OCI-LY1 (cell line): ENCODE results near the gene CAMK2D.

Experiments
- H2AFZ ChIP-seq: fragments of 200-600 bp; sonication (generic), shearing (Covaris generic); 2 replicates; pipeline ENCODE4 v1.6.0; 2014; ENCODE audit warnings: antibody characterized with exemption, mild to moderate bottlenecking, low read length
- H3F3A ChIP-seq: fragments of 200-600 bp; sonication (generic), shearing (Covaris generic); 2 replicates; pipeline ENCODE4 v1.6.0; 2014; ENCODE audit warnings: mild to moderate bottlenecking, antibody characterized with exemption, low read length, moderate library complexity; ENCODE audit not compliant: insufficient read depth
- H3K27ac ChIP-seq: fragments of 200-600 bp; sonication (generic); 2 replicates; pipeline ENCODE4 v1.5.1; 2014; ENCODE audit warnings: low read length, mixed run types, mild to moderate bottlenecking, low read depth; ENCODE audit not compliant: poor library complexity, severe bottlenecking
- H3K27me3 ChIP-seq: fragments of 200-600 bp; sonication (generic); 2 replicates; pipeline ENCODE4 v1.6.0; 2014; ENCODE audit warnings: antibody characterized with exemption, mild to moderate bottlenecking, low read length, moderate library complexity; ENCODE audit not compliant: insufficient read depth
- H3K36me3 ChIP-seq: fragments of 200-600 bp; sonication (generic); 2 replicates; pipeline ENCODE4 v1.6.1; 2014; ENCODE audit warnings: mild to moderate bottlenecking, antibody characterized with exemption, low read length, moderate library complexity, mixed read lengths; ENCODE audit not compliant: insufficient read depth
- H3K4me1 ChIP-seq: fragments of 200-600 bp; sonication (generic); 2 replicates; pipeline ENCODE4 v1.5.1; 2014; ENCODE audit warnings: mild to moderate bottlenecking, low read length, moderate library complexity; ENCODE audit not compliant: insufficient read depth, severe bottlenecking
- H3K4me2 ChIP-seq: fragments of 200-600 bp; sonication (generic), shearing (Covaris generic); 2 replicates; pipeline ENCODE4 v1.6.1; 2014; ENCODE audit warnings: low read length
- H3K4me3 ChIP-seq: fragments of 200-600 bp; sonication (generic); 2 replicates; pipeline ENCODE4 v1.5.1; 2014; ENCODE audit warnings: low read length, low read depth, mild to moderate bottlenecking, mixed read lengths; ENCODE audit not compliant: poor library complexity, severe bottlenecking
- H3K79me2 ChIP-seq: fragments of 200-600 bp; shearing (Covaris generic); 2 replicates; pipeline ENCODE4 v1.6.1; 2016; ENCODE audit warnings: mixed run types, low read length, mixed read lengths; ENCODE audit not compliant: insufficient read depth
- H3K9ac ChIP-seq: fragments of 200-600 bp; sonication (generic), shearing (Covaris generic); 2 replicates; pipeline ENCODE4 v1.6.1; 2014; ENCODE audit warnings: mild to moderate bottlenecking, low read length, mixed read lengths
- H3K9me2 ChIP-seq: fragments of 200-600 bp; sonication (generic), shearing (Covaris generic); 2 replicates; pipeline ENCODE4 v1.6.1; 2014; ENCODE audit warnings: low read depth, mild to moderate bottlenecking, low read length, mixed read lengths
- H3K9me3 ChIP-seq: fragments of 200-600 bp; shearing (Covaris generic); 2 replicates; pipeline ENCODE4 v1.6.1; 2014; ENCODE audit warnings: low read length, mixed read lengths
- H4K20me1 ChIP-seq: fragments of 200-600 bp; sonication (generic), shearing (Covaris generic); 2 replicates; pipeline ENCODE4 v1.6.0; 2016; ENCODE audit warnings: mild to moderate bottlenecking, low read length; ENCODE audit not compliant: insufficient read depth
- CTCF ChIP-seq: fragments of 200-600 bp; sonication (generic), shearing (Covaris generic); IDR thresholded peaks from 2 replicates; pipeline ENCODE4 v1.5.1; 2017; ENCODE audit warnings: mild to moderate bottlenecking, antibody characterized with exemption, low read length, moderate library complexity, mixed read lengths
- EZH2 ChIP-seq: fragments of 200-600 bp; sonication (generic), shearing (Covaris generic); IDR thresholded peaks from 2 replicates; pipeline ENCODE4 v1.8.0; 2017; ENCODE audit warnings: borderline replicate concordance, mixed run types, mild to moderate bottlenecking, antibody characterized with exemption, low read length, moderate library complexity, mixed read lengths

The CAMK2D gene

DNA sequence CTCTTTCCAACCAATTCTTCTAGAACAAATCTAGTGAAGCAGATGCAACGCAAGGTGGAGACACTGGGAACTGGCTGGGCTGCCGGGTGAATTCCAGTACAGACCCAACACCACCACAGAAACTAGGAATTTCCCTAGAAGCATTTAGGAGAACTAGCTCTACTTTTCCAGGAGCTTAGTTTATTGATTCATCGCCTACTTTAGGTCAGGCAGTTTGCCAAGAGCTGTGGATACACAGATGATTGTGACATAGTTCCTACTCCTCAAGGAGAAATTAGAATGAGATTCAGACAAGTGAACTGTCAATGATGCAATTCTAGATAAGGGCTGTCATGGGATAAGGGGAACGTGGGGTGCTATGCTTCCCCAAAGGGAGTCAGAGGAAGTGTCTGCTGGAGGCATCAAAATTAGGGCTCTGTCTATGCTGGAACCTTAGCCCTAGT, 350.0 kb downstream of the CAMK2D start:
- no peaks in the 10 kb centered on the region for H3K4me1 ChIP-seq
- H3K36me3 ChIP-seq = no peaks in the 10 kb centered on the region
- H3K27me3 ChIP-seq = no peaks in the 10 kb centered on the region
- no peak overlapping the region for H3K4me3 ChIP-seq
- no peaks in the 10 kb centered on the region for H3F3A ChIP-seq
- H2AFZ ChIP-seq = no peak overlapping the region
- no peaks in the 10 kb centered on the region for H3K9me2 ChIP-seq
- no peak overlapping the region for H3K4me2 ChIP-seq
- H4K20me1 ChIP-seq = no peaks in the 10 kb centered on the region
- no peak overlapping the region for H3K27ac ChIP-seq
- H3K9ac ChIP-seq = no peak overlapping the region
- no peaks in the 10 kb centered on the region for H3K9me3 ChIP-seq
- TF ChIP-seq EZH2 = no peak
- no peak for TF ChIP-seq CTCF
- H3K79me2 ChIP-seq = no peaks in the 10 kb centered on the region

DNA sequence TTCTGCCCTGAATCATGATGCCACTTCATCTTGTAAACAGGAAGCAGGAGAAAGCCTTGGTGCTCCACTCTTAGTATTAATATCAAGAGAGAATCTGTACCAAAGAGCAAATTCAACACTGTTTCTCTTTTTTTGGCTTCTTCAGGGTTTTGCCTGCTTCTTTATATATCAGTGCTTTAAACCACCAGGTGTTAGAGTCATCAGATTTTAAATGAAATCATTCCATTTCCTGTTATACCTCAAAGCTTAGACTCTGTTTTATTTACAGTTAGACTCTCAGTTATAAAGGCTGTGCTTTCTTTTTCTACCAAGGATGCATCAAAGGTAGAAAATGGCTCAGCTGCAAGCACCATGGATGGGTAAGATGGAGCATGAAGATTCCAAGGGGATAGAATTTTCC, 350.9 kb downstream of the CAMK2D start:
- Histone ChIP-seq H2AFZ (no peak overlapping the region), H3K9ac (no peak overlapping the region), H3K36me3 (no peaks in the 10 kb centered on the region), H3K9me2 (no peaks in the 10 kb centered on the region), H4K20me1 (no peaks in the 10 kb centered on the region), H3K27me3 (no peaks in the 10 kb centered on the region), H3K4me1 (no peaks in the 10 kb centered on the region), H3K9me3 (no peaks in the 10 kb centered on the region), H3K27ac (no peak overlapping the region), H3K4me2 (no peak overlapping the region), H3F3A (no peaks in the 10 kb centered on the region), H3K79me2 (no peaks in the 10 kb centered on the region), H3K4me3 (no peak overlapping the region)
- no peak for TF ChIP-seq CTCF
- no peak for TF ChIP-seq EZH2

DNA sequence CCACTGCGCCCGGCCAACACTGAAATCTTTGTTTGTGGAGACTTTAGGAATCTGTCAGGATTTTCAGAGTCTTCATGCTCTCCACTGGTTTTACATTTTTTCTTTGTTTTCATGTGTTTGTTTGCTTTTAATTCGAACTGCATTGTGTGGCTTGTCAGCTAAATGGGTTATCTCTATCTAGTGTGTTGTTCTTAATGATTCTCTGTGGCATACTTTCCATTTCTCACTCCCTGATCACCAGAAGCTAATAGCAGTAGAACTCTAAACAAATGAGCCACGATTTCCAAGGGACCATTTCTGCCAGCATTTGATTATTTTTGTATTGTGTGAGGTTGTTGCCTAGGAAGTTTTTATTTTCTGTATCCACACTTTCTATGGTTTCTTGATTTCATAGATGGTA, 352.4 kb downstream of the CAMK2D start:
- H3K4me3 ChIP-seq = no peak overlapping the region
- no peak overlapping the region for H2AFZ ChIP-seq
- H3K9me2 ChIP-seq = no peaks in the 10 kb centered on the region
- no peaks in the 10 kb centered on the region for H3K9me3 ChIP-seq
- H3K9ac ChIP-seq = no peak overlapping the region
- no peaks in the 10 kb centered on the region for H3K79me2 ChIP-seq
- no peaks in the 10 kb centered on the region for H3K27me3 ChIP-seq
- TF ChIP-seq EZH2 = no peak
- H3K4me1 ChIP-seq = no peaks in the 10 kb centered on the region
- H4K20me1 ChIP-seq = no peaks in the 10 kb centered on the region
- no peak overlapping the region for H3K27ac ChIP-seq
- H3F3A ChIP-seq = no peaks in the 10 kb centered on the region
- no peak overlapping the region for H3K4me2 ChIP-seq
- no peaks in the 10 kb centered on the region for H3K36me3 ChIP-seq

- no peak overlapping the region for H3K4me2 ChIP-seq
- no peaks in the 10 kb centered on the region for H3F3A ChIP-seq
- H3K79me2 ChIP-seq = no peaks in the 10 kb centered on the region
- H3K27ac ChIP-seq = no peak overlapping the region
- TF ChIP-seq EZH2 = no peak
- TF ChIP-seq CTCF = no peak
- no peak overlapping the region for H2AFZ ChIP-seq
- H3K9ac ChIP-seq = no peak overlapping the region
- H3K9me2 ChIP-seq = no peaks in the 10 kb centered on the region
- no peaks in the 10 kb centered on the region for H3K4me1 ChIP-seq
- H3K4me3 ChIP-seq = no peak overlapping the region
- H3K36me3 ChIP-seq = no peaks in the 10 kb centered on the region
- no peaks in the 10 kb centered on the region for H3K27me3 ChIP-seq
- H3K9me3 ChIP-seq = no peaks in the 10 kb centered on the region
- H4K20me1 ChIP-seq = no peaks in the 10 kb centered on the region
These were observed 354.1 kb downstream of the CAMK2D start for GRCh38 chr4:113407409-113407808.
